ENCODE measurements around the gene HNRNPA3. TPM values are rescaled to one million over a fixed set of nuclear protein-coding genes. Genes with fewer than 3 reads are reported as not detected.

The HNRNPA3 gene
- polyA plus RNA-seq, 3 donors = 26.5 to 71.7 (median 43.0) TPM

GRCh38 chr2:177262092-177262491 is 49.5 kb downstream of the HNRNPA3 start:
- Histone ChIP-seq H3K27me3 (ENCODE audit: control insufficient read depth in 2 of 2, insufficient read depth in 2 of 2, low read length in 2 of 2) (no peaks in the 10 kb centered on the region), H3K27ac (ENCODE audit: low read depth in 1 of 2, low read length in 2 of 2) (peak overlapping the region in 1 of 2 donors; percentile 99), H3K36me3 (replicated peaks in 1 of 2; ENCODE audit: control insufficient read depth in 1 of 2, insufficient read depth in 2 of 2, low read length in 2 of 2) (no peaks in the 10 kb centered on the region), H3K9me3 (replicated peaks in 1 of 2; ENCODE audit: control insufficient read depth in 1 of 2, insufficient read depth in 1 of 2, low read length in 2 of 2) (no peaks in the 10 kb centered on the region), H3K79me2 (ENCODE audit: insufficient read depth, low read length) (peaks cover 74% of the 10 kb centered on the region), H3K9ac (ENCODE audit: insufficient read depth, low read length, poor library complexity, severe bottlenecking) (peak overlapping the region; percentile 100), H2AFZ (ENCODE audit: insufficient read depth, low read depth, low read length, poor library complexity, severe bottlenecking) (no peak overlapping the region), H3K4me3 (replicated peaks in 1 of 3; ENCODE audit: low read depth in 2 of 3, low read length in 3 of 3) (peak overlapping the region; percentile 66 to 93 (median 86)), H3K4me1 (ENCODE audit: control insufficient read depth in 1 of 2, insufficient read depth in 2 of 2, low read length in 2 of 2) (peaks cover 43 to 61% of the 10 kb centered on the region in 2 donors), H3K4me2 (replicated peaks; ENCODE audit: extremely low read depth, low read length, poor library complexity, severe bottlenecking) (peak overlapping the region; percentile 75), H4K20me1 (ENCODE audit: insufficient read depth, low read length) (peaks cover 56% of the 10 kb centered on the region)
- Mint-ChIP-seq H3K9me3 (peaks cover 0 to 2% (median 0%) of the 10 kb centered on the region in 7 donors), H3K27ac (peak overlapping the region; percentile 8 to 99 (median 88)), H3K27me3 (ENCODE audit: low read depth in 3 of 3) (no peaks in the 10 kb centered on the region), H3K4me3 (peak overlapping the region; percentile 89 to 92), H3K36me3 (peaks cover 2 to 11% of the 10 kb centered on the region in 2 donors), H3K4me1 (peaks cover 60% of the 10 kb centered on the region)
- TF ChIP-seq CTCF (IDR thresholded peaks at IDR 0.05) = no peak
- intact Hi-C loops (cut with micrococcal nuclease) = loop anchor here (5.0 to 10.0 kb wide), 6 partner anchors 35 to 155 kb away; partner anchors contain the start of gene AGPS (in 1 of the 2)
- no peak for DNase-seq
- WGBS (ENCODE audit: insufficient coverage) = no CpG with 5 or more reads among the region's 2 CpGs

- intact Hi-C loops (cut with micrococcal nuclease) = loop anchor here (5.0 to 10.0 kb wide), 6 partner anchors 36 to 154 kb away; partner anchors contain the start of gene AGPS (in 1 of the 2)
- WGBS (ENCODE audit: insufficient coverage) = 0% methylated on average over 2 of the region's 6 CpGs
- peak overlapping the region; percentile 96 to 99 for H3K27ac ChIP-seq (ENCODE audit: low read depth in 1 of 2, low read length in 2 of 2)
- Mint-ChIP-seq H3K4me3 (peak overlapping the region; percentile 89 to 92), H3K27ac (peak overlapping the region; percentile 91 to 100 (median 94)), H3K27me3 (ENCODE audit: low read depth in 3 of 3) (no peaks in the 10 kb centered on the region), H3K36me3 (peaks cover 0 to 11% of the 10 kb centered on the region in 2 donors), H3K4me1 (peaks cover 59% of the 10 kb centered on the region), H3K9me3 (peaks cover 0 to 2% (median 0%) of the 10 kb centered on the region in 7 donors)
- H3K36me3 ChIP-seq (replicated peaks in 1 of 2; ENCODE audit: control insufficient read depth in 1 of 2, insufficient read depth in 2 of 2, low read length in 2 of 2) = no peaks in the 10 kb centered on the region
- H3K9ac ChIP-seq (ENCODE audit: insufficient read depth, low read length, poor library complexity, severe bottlenecking) = peak overlapping the region; percentile 100
- no peak overlapping the region for H2AFZ ChIP-seq (ENCODE audit: insufficient read depth, low read depth, low read length, poor library complexity, severe bottlenecking)
- H3K27me3 ChIP-seq (ENCODE audit: control insufficient read depth in 2 of 2, insufficient read depth in 2 of 2, low read length in 2 of 2) = no peaks in the 10 kb centered on the region
- H3K4me3 ChIP-seq (replicated peaks in 1 of 3; ENCODE audit: low read depth in 2 of 3, low read length in 3 of 3) = peak overlapping the region; percentile 66 to 93 (median 86)
- no peak for DNase-seq
- H3K4me2 ChIP-seq (replicated peaks; ENCODE audit: extremely low read depth, low read length, poor library complexity, severe bottlenecking) = peak overlapping the region; percentile 75
- peaks cover 47% of the 10 kb centered on the region for H4K20me1 ChIP-seq (ENCODE audit: insufficient read depth, low read length)
- peaks cover 45 to 69% of the 10 kb centered on the region in 2 donors for H3K4me1 ChIP-seq (ENCODE audit: control insufficient read depth in 1 of 2, insufficient read depth in 2 of 2, low read length in 2 of 2)
- no peak for TF ChIP-seq CTCF (IDR thresholded peaks at IDR 0.05)
- H3K79me2 ChIP-seq (ENCODE audit: insufficient read depth, low read length) = peaks cover 65% of the 10 kb centered on the region
- no peaks in the 10 kb centered on the region for H3K9me3 ChIP-seq (replicated peaks in 1 of 2; ENCODE audit: control insufficient read depth in 1 of 2, insufficient read depth in 1 of 2, low read length in 2 of 2)
These were observed 50.4 kb downstream of the HNRNPA3 start for GRCh38 chr2:177262958-177263450.
